Measurements from ENCODE around the gene OR5H6. TPM values are rescaled to one million over a fixed set of nuclear protein-coding genes. Genes with fewer than 3 reads are reported as not detected.

Gene OR5H6
- total and polyA plus RNA-seq, 2 donors (not counting 1 experiment from before 2014, with no cell fraction given), result not detected

- Histone ChIP-seq H3K9ac (ENCODE audit: insufficient read depth, low read length) (no peak overlapping the region), H4K20me1 (ENCODE audit: control insufficient read depth, extremely low read depth, insufficient read depth, low read length) (no peaks in the 10 kb centered on the region), H3K36me3 (ENCODE audit: control insufficient read depth, insufficient read depth, low read length) (no peaks in the 10 kb centered on the region), H3K79me2 (ENCODE audit: control insufficient read depth, insufficient read depth, low read length) (no peaks in the 10 kb centered on the region), H3K9me3 (ENCODE audit: control insufficient read depth, insufficient read depth, low read depth, low read length) (no peaks in the 10 kb centered on the region), H3K27me3 (ENCODE audit: control insufficient read depth, insufficient read depth, low read length) (no peaks in the 10 kb centered on the region), H3K4me2 (ENCODE audit: extremely low read depth, insufficient read depth, low read length) (no peak overlapping the region), H2AFZ (ENCODE audit: low read length) (no peak overlapping the region), H3K4me1 (ENCODE audit: control insufficient read depth, extremely low read depth, insufficient read depth, low read length) (no peaks in the 10 kb centered on the region), H3K27ac (ENCODE audit: insufficient read depth, low read length) (no peak overlapping the region), H3K4me3 (replicated peaks in 1 of 4; ENCODE audit: control extremely low read depth in 1 of 4, insufficient read depth in 1 of 4, low read depth in 3 of 4, low read length in 4 of 4) (no peak overlapping the region)
- TF ChIP-seq CTCF (conservative IDR thresholded peaks at IDR 0.05 in 1 of 2, IDR thresholded peaks at IDR 0.05 in 1 of 2; ENCODE audit: low read depth in 1 of 2, low read length in 2 of 2) (no peak), EZH2 (IDR thresholded peaks at IDR 0.05; ENCODE audit: low read length, missing control alignments) (no peak)
- DNase-seq (ENCODE audit: low read depth in 2 of 2), result no peak
Measured at GRCh38 chr3:98232489-98232888, 31.6 kb upstream of the OR5H6 start.

- H3K79me2 ChIP-seq (ENCODE audit: control insufficient read depth, insufficient read depth, low read length), result no peaks in the 10 kb centered on the region
- no peaks in the 10 kb centered on the region for H3K36me3 ChIP-seq (ENCODE audit: control insufficient read depth, insufficient read depth, low read length)
- no peak overlapping the region for H3K4me2 ChIP-seq (ENCODE audit: extremely low read depth, insufficient read depth, low read length)
- no peaks in the 10 kb centered on the region for H4K20me1 ChIP-seq (ENCODE audit: control insufficient read depth, extremely low read depth, insufficient read depth, low read length)
- no peak overlapping the region for H3K27ac ChIP-seq (ENCODE audit: insufficient read depth, low read length)
- no peak overlapping the region for H2AFZ ChIP-seq (ENCODE audit: low read length)
- H3K9ac ChIP-seq (ENCODE audit: insufficient read depth, low read length), result no peak overlapping the region
- no peaks in the 10 kb centered on the region for H3K4me1 ChIP-seq (ENCODE audit: control insufficient read depth, extremely low read depth, insufficient read depth, low read length)
- H3K27me3 ChIP-seq (ENCODE audit: control insufficient read depth, insufficient read depth, low read length), result no peaks in the 10 kb centered on the region
- TF ChIP-seq EZH2 (IDR thresholded peaks at IDR 0.05; ENCODE audit: low read length, missing control alignments) (no peak), CTCF (conservative IDR thresholded peaks at IDR 0.05 in 1 of 2, IDR thresholded peaks at IDR 0.05 in 1 of 2; ENCODE audit: low read depth in 1 of 2, low read length in 2 of 2) (no peak)
- DNase-seq (ENCODE audit: low read depth in 2 of 2), result no peak
- no peaks in the 10 kb centered on the region for H3K9me3 ChIP-seq (ENCODE audit: control insufficient read depth, insufficient read depth, low read depth, low read length)
- H3K4me3 ChIP-seq (replicated peaks in 1 of 4; ENCODE audit: control extremely low read depth in 1 of 4, insufficient read depth in 1 of 4, low read depth in 3 of 4, low read length in 4 of 4), result no peak overlapping the region
Measured at GRCh38 chr3:98233468-98233867, 30.6 kb upstream of the OR5H6 start.

GRCh38 chr3:98240131-98240530 is 23.9 kb upstream of the OR5H6 start:
- Histone ChIP-seq H3K4me2 (ENCODE audit: extremely low read depth, insufficient read depth, low read length) (no peak overlapping the region), H3K27ac (ENCODE audit: insufficient read depth, low read length) (no peak overlapping the region), H3K79me2 (ENCODE audit: control insufficient read depth, insufficient read depth, low read length) (no peaks in the 10 kb centered on the region), H3K4me3 (replicated peaks in 1 of 4; ENCODE audit: control extremely low read depth in 1 of 4, insufficient read depth in 1 of 4, low read depth in 3 of 4, low read length in 4 of 4) (no peak overlapping the region), H2AFZ (ENCODE audit: low read length) (no peak overlapping the region), H4K20me1 (ENCODE audit: control insufficient read depth, extremely low read depth, insufficient read depth, low read length) (no peaks in the 10 kb centered on the region), H3K27me3 (ENCODE audit: control insufficient read depth, insufficient read depth, low read length) (no peaks in the 10 kb centered on the region), H3K4me1 (ENCODE audit: control insufficient read depth, extremely low read depth, insufficient read depth, low read length) (no peaks in the 10 kb centered on the region), H3K36me3 (ENCODE audit: control insufficient read depth, insufficient read depth, low read length) (no peaks in the 10 kb centered on the region), H3K9me3 (ENCODE audit: control insufficient read depth, insufficient read depth, low read depth, low read length) (no peaks in the 10 kb centered on the region), H3K9ac (ENCODE audit: insufficient read depth, low read length) (no peak overlapping the region)
- no peak for TF ChIP-seq EZH2 (IDR thresholded peaks at IDR 0.05; ENCODE audit: low read length, missing control alignments)
- TF ChIP-seq CTCF (conservative IDR thresholded peaks at IDR 0.05 in 1 of 2, IDR thresholded peaks at IDR 0.05 in 1 of 2; ENCODE audit: low read depth in 1 of 2, low read length in 2 of 2), result no peak
- DNase-seq (ENCODE audit: low read depth in 2 of 2), result no peak

All from fibroblast of lung (primary cell).